Trophoblast cell (in vitro differentiated cells and primary cell): ENCODE measurements around the gene PSMB9.
A peak's percentile ranks its signal among the peaks of the same experiment; 100 is the strongest.

Experiments used
- DNase-seq, 2 donors: peaks; one replicate each; pipeline ENCODE4 v3.0.0-alpha.2; 2016
- H2AFZ ChIP-seq: 2 replicates; pipeline ENCODE4 v1.6.1; 2013; ENCODE audit warnings: low read length, moderate library complexity, mild to moderate bottlenecking; ENCODE audit not compliant: insufficient read depth, poor library complexity
- H2AK5ac ChIP-seq: 2 replicates; pipeline ENCODE4 v1.6.1; 2013; ENCODE audit warnings: mild to moderate bottlenecking, low read length
- H2BK120ac ChIP-seq: 2 replicates; pipeline ENCODE4 v1.6.1; 2013; ENCODE audit warnings: low read length, mild to moderate bottlenecking, moderate library complexity; ENCODE audit not compliant: insufficient read depth, poor library complexity
- H2BK12ac ChIP-seq: 2 replicates; pipeline ENCODE4 v1.6.1; 2013; ENCODE audit warnings: mild to moderate bottlenecking, low read length, moderate library complexity
- H2BK5ac ChIP-seq: 2 replicates; pipeline ENCODE4 v1.6.1; 2013; ENCODE audit warnings: low read length, low read depth, moderate library complexity, mild to moderate bottlenecking; ENCODE audit not compliant: poor library complexity
- H3K14ac ChIP-seq: 2 replicates; pipeline ENCODE4 v1.6.1; 2013; ENCODE audit warnings: mild to moderate bottlenecking, low read length
- H3K18ac ChIP-seq: 2 replicates; pipeline ENCODE4 v1.6.1; 2013; ENCODE audit warnings: mild to moderate bottlenecking, low read length
- H3K23ac ChIP-seq: 2 replicates; pipeline ENCODE4 v1.6.1; 2013; ENCODE audit warnings: low read length
- H3K27ac ChIP-seq: 2 replicates; pipeline ENCODE4 v1.5.1; 2013; ENCODE audit warnings: low read depth, mild to moderate bottlenecking, inconsistent platforms, low read length, moderate library complexity
- H3K27me3 ChIP-seq: 2 replicates; pipeline ENCODE4 v1.6.1; 2013; ENCODE audit warnings: inconsistent platforms, mild to moderate bottlenecking, low read length, moderate library complexity; ENCODE audit not compliant: insufficient read depth
- H3K36me3 ChIP-seq, 2 experiments: 1 replicate in 1 of 2; 2 replicates in 1 of 2; pipeline ENCODE4 v1.6.1; 2013; ENCODE audit warnings: low read length in 2 of 2, mild to moderate bottlenecking in 2 of 2, moderate library complexity in 1 of 2; ENCODE audit not compliant: insufficient read depth in 2 of 2, control insufficient read depth in 1 of 2
- H3K4ac ChIP-seq: 2 replicates; pipeline ENCODE4 v1.6.1; 2013; ENCODE audit warnings: low read depth, mild to moderate bottlenecking, low read length, moderate library complexity
- H3K4me1 ChIP-seq, 2 experiments: 1 replicate in 1 of 2; 2 replicates in 1 of 2; pipeline ENCODE4 v1.6.1; 2013; ENCODE audit warnings: low read length in 2 of 2, mild to moderate bottlenecking in 2 of 2, moderate library complexity in 1 of 2; ENCODE audit not compliant: insufficient read depth in 2 of 2, control insufficient read depth in 1 of 2
- H3K4me2 ChIP-seq: 2 replicates; pipeline ENCODE4 v1.6.1; 2013; ENCODE audit warnings: inconsistent platforms, mild to moderate bottlenecking, low read length, moderate library complexity
- H3K4me3 ChIP-seq: 2 replicates; pipeline ENCODE4 v1.5.1; 2013; ENCODE audit warnings: mild to moderate bottlenecking, low read depth, low read length, inconsistent platforms
- H3K79me1 ChIP-seq: one replicate; pipeline ENCODE4 v1.6.1; 2013; ENCODE audit warnings: low read length
- H3K79me2 ChIP-seq: 2 replicates; pipeline ENCODE4 v1.6.1; 2013; ENCODE audit warnings: low read length, mild to moderate bottlenecking; ENCODE audit not compliant: control insufficient read depth, insufficient read depth, poor library complexity
- H3K9ac ChIP-seq: 2 replicates; pipeline ENCODE4 v1.6.1; 2013; ENCODE audit warnings: mild to moderate bottlenecking, low read length
- H3K9me3 ChIP-seq: 2 replicates; pipeline ENCODE4 v1.6.1; 2013; ENCODE audit warnings: low read depth, mild to moderate bottlenecking, control low read depth, inconsistent platforms, low read length; ENCODE audit not compliant: insufficient read depth
- H4K12ac ChIP-seq: 2 replicates; pipeline ENCODE4 v1.6.1; 2013; ENCODE audit warnings: low read depth, mild to moderate bottlenecking, low read length, moderate library complexity
- H4K8ac ChIP-seq: 2 replicates; pipeline ENCODE4 v1.6.1; 2013; ENCODE audit warnings: low read depth, mild to moderate bottlenecking, low read length, moderate library complexity
- H4K91ac ChIP-seq: one replicate; pipeline ENCODE4 v1.6.1; 2013; ENCODE audit warnings: low read depth, mild to moderate bottlenecking, low read length, moderate library complexity
- WGBS: extraction: QIAGEN DNeasy Blood & Tissue Kit; methylation state at CpG from one replicate; pipeline ENCODE4 v1.1.7; 2013; ENCODE audit warnings: missing lambda C conversion rate; ENCODE audit not compliant: insufficient read length, insufficient coverage; ENCODE audit errors: extremely low coverage; 5-methylcytosine and 5-hydroxymethylcytosine counted together

The PSMB9 gene

DNA sequence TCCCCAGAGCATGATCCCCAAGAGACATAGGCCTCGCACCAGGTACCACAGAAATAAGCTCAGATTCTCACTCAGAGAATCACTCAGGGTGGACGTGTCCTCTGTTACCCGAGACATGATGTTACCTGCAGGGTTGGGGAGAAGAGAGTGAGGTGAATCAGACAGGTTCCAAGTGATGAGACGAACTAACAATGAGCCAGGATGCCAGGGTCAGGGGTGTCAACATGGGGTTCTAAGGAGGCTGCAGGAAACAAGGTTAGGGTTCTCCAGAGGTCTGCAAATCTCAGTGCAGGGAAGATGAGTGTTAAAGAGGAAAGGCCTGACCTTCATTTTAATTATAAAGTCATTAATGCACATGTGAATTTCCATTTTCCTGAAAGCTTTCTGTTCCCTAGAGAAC is 3.0 kb upstream of the PSMB9 start:
- Histone ChIP-seq H3K27ac (no peak overlapping the region), H3K4me3 (no peak overlapping the region), H3K27me3 (peaks cover 33% of the 10 kb centered on the region), H2AFZ (no peak overlapping the region), H3K23ac (peak overlapping the region; percentile 41), H2AK5ac (no peak overlapping the region), H3K14ac (no peak overlapping the region), H4K12ac (no peak overlapping the region), H2BK5ac (no peak overlapping the region), H3K9ac (no peak overlapping the region), H3K4ac (no peak overlapping the region), H3K36me3 (no peaks in the 10 kb centered on the region), H3K79me1 (no peaks in the 10 kb centered on the region), H3K4me2 (no peak overlapping the region), H2BK12ac (no peak overlapping the region), H4K91ac (no peak overlapping the region), H3K79me2 (no peaks in the 10 kb centered on the region), H3K18ac (no peak overlapping the region), H3K9me3 (peaks cover 2% of the 10 kb centered on the region), H2BK120ac (no peak overlapping the region), H4K8ac (no peak overlapping the region), H3K4me1 (peaks cover 17 to 20% of the 10 kb centered on the region in 2 experiments)
- WGBS = no CpG with 5 or more reads among the region's 4 CpGs
- no peak for DNase-seq

DNA sequence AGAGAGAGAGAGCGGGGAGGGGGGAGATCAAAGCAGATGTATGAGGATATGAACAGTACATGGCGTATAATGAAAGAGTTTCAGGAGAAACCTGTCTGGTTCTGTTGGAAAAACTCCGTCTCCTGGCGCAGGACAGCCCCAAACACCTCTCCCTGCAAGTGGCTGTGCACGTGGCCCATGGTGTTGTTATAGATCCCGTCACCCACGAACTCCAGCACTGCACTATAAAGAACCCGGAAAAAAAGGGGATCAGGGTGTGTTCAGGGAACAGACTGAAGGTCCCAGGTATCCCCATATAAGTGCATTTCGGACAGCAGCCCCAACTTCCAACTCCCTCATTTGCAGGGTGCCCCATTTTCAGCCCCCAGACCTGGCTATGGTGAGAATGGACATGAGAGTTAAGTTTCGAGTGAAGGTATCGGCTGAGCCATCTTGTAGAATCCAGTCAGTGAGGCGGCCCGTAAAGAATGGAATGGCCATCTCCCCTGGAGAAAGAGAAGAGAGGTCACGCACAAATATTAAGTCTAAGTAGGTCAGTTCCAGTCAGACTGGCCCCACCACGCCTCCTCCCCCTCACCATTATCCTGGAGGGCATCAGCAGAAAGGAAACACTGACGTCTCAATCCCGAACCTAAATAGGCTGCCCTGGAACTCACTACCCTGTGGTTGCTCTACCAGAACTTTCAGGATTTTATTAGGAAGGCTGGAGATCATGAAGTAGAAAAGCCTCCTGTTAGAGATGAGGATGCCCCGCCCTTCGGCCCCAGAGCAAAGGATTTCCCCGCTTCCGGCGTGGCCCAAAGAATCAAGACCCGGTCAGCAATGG is 1.8 kb upstream of the PSMB9 start:
- Histone ChIP-seq H4K12ac (no peak overlapping the region), H3K36me3 (no peaks in the 10 kb centered on the region), H3K4me2 (no peak overlapping the region), H3K4me1 (peaks cover 17 to 20% of the 10 kb centered on the region in 2 experiments), H3K79me2 (no peaks in the 10 kb centered on the region), H3K79me1 (no peaks in the 10 kb centered on the region), H2BK5ac (no peak overlapping the region), H3K18ac (no peak overlapping the region), H3K14ac (no peak overlapping the region), H3K23ac (no peak overlapping the region), H3K27me3 (peaks cover 37% of the 10 kb centered on the region), H4K91ac (no peak overlapping the region), H3K9me3 (peaks cover 4% of the 10 kb centered on the region), H3K4ac (no peak overlapping the region), H2AFZ (no peak overlapping the region), H3K9ac (no peak overlapping the region), H2AK5ac (no peak overlapping the region), H3K4me3 (peak overlapping the region; percentile 40), H2BK120ac (no peak overlapping the region), H2BK12ac (no peak overlapping the region), H4K8ac (no peak overlapping the region), H3K27ac (no peak overlapping the region)
- 100% methylated on average over 1 of the region's 23 CpGs for WGBS
- DNase-seq = peak; percentile 52 to 76

GRCh38 chr6:32852844-32853540 is 1.0 kb upstream of the PSMB9 start:
- Histone ChIP-seq H3K9me3 (peaks cover 5% of the 10 kb centered on the region), H2AFZ (peak overlapping the region; percentile 8), H2AK5ac (no peak overlapping the region), H4K8ac (no peak overlapping the region), H3K4me2 (peak overlapping the region; percentile 85), H3K23ac (no peak overlapping the region), H3K79me1 (no peaks in the 10 kb centered on the region), H4K91ac (no peak overlapping the region), H2BK120ac (no peak overlapping the region), H3K9ac (no peak overlapping the region), H2BK5ac (no peak overlapping the region), H3K27ac (no peak overlapping the region), H3K27me3 (peaks cover 41% of the 10 kb centered on the region), H4K12ac (no peak overlapping the region), H3K4me3 (peak overlapping the region; percentile 61), H3K4me1 (peaks cover 17 to 20% of the 10 kb centered on the region in 2 experiments), H3K18ac (no peak overlapping the region), H3K4ac (no peak overlapping the region), H3K14ac (no peak overlapping the region), H3K36me3 (no peaks in the 10 kb centered on the region), H3K79me2 (no peaks in the 10 kb centered on the region), H2BK12ac (no peak overlapping the region)
- DNase-seq = peak; percentile 38 to 55
- no CpG with 5 or more reads among the region's 41 CpGs for WGBS

- H2AK5ac ChIP-seq = no peak overlapping the region
- peak in 1 of 2 donors; percentile 18 for DNase-seq
- H3K27me3 ChIP-seq = peaks cover 43% of the 10 kb centered on the region
- no peak overlapping the region for H3K14ac ChIP-seq
- no CpG with 5 or more reads among the region's 24 CpGs for WGBS
- H3K23ac ChIP-seq = no peak overlapping the region
- H3K4ac ChIP-seq = no peak overlapping the region
- H4K8ac ChIP-seq = no peak overlapping the region
- no peak overlapping the region for H2BK120ac ChIP-seq
- no peaks in the 10 kb centered on the region for H3K79me1 ChIP-seq
- H3K4me1 ChIP-seq = peaks cover 17 to 20% of the 10 kb centered on the region in 2 experiments
- H3K9me3 ChIP-seq = peaks cover 5% of the 10 kb centered on the region
- H3K18ac ChIP-seq = no peak overlapping the region
- no peak overlapping the region for H2BK5ac ChIP-seq
- peak overlapping the region; percentile 85 for H3K4me2 ChIP-seq
- H4K12ac ChIP-seq = no peak overlapping the region
- no peaks in the 10 kb centered on the region for H3K79me2 ChIP-seq
- H3K36me3 ChIP-seq = no peaks in the 10 kb centered on the region
- H4K91ac ChIP-seq = no peak overlapping the region
- H2BK12ac ChIP-seq = no peak overlapping the region
- no peak overlapping the region for H3K27ac ChIP-seq
- no peak overlapping the region for H3K4me3 ChIP-seq
- H2AFZ ChIP-seq = no peak overlapping the region
- H3K9ac ChIP-seq = no peak overlapping the region
Measured at GRCh38 chr6:32854376-32855178, 585 bp downstream of the PSMB9 start.
